ENCODE measurements around the gene S100Z. TPM values are rescaled to one million over a fixed set of nuclear protein-coding genes. Genes with fewer than 3 reads are reported as not detected.

The S100Z gene
- total RNA-seq, 1 experiment from 2014 or later, result 22.4 TPM

Small RNA genes lying within 50 kb of the gene (small RNA-seq; reads per million reads assigned to genes)
- gene RN7SL208P (not detected), gene RNU6ATAC36P (not detected)

Other genes with a start within 250 kb of the S100Z start
- gene F2RL2, start 226.6 kb upstream of the S100Z start, total RNA-seq (2014; rRNA removed; shearing (Covaris generic); ENCODE audit: low replicate concordance), result not detected in 2 replicates
- not detected in 2 replicates for gene F2R, start 133.9 kb upstream of the S100Z start, total RNA-seq (2014; rRNA removed; shearing (Covaris generic); ENCODE audit: low replicate concordance)
- not detected in 2 replicates for gene F2RL1, start 31.0 kb upstream of the S100Z start, total RNA-seq (2014; rRNA removed; shearing (Covaris generic); ENCODE audit: low replicate concordance)
- gene CRHBP, start 103.0 kb downstream of the S100Z start, total RNA-seq (2014; rRNA removed; shearing (Covaris generic); ENCODE audit: low replicate concordance), result 13.6 and 27.8 TPM in 2 replicates
- gene AGGF1, start 180.4 kb downstream of the S100Z start, total RNA-seq (2014; rRNA removed; shearing (Covaris generic); ENCODE audit: low replicate concordance), result 25.9 and 31.1 TPM in 2 replicates
- 4.2 and 9.4 TPM in 2 replicates for gene ZBED3, start 237.3 kb downstream of the S100Z start, total RNA-seq (2014; rRNA removed; shearing (Covaris generic); ENCODE audit: low replicate concordance)